HepG2 (cell line): Measurements from ENCODE around the gene C16orf89. TPM values are rescaled to one million over a fixed set of nuclear protein-coding genes. Genes with fewer than 3 reads are reported as not detected.

ENCODE experiments used
- EEA1 ChIP-seq: sonication (generic); formaldehyde crosslinking; IDR thresholded peaks from 2 replicates; pipeline ENCODE4 v1.5.1; 2020; ENCODE audit warnings: mild to moderate bottlenecking, missing genetic modification reagents, borderline replicate concordance
- EED ChIP-seq: sonication (generic); formaldehyde crosslinking; IDR thresholded peaks from 2 replicates; pipeline ENCODE4 v1.5.0; 2020; ENCODE audit warnings: mild to moderate bottlenecking, missing genetic modification reagents
- FIP1L1 ChIP-seq: fragments of 200-400 bp; formaldehyde crosslinking; IDR thresholded peaks from 2 replicates; pipeline ENCODE4 v1.6.1; 2018; ENCODE audit warnings: low read depth, mild to moderate bottlenecking, low read length, moderate library complexity, borderline replicate concordance; ENCODE audit not compliant: insufficient read depth
- HDAC6 ChIP-seq: fragments of 200-600 bp; sonication (generic); IDR thresholded peaks from 2 replicates; pipeline ENCODE4 v1.7.0; 2017; ENCODE audit warnings: mild to moderate bottlenecking, antibody characterized with exemption, low read length, low read depth
- NCOR1 ChIP-seq: fragments of 200-600 bp; sonication (generic); IDR thresholded peaks from 2 replicates; pipeline ENCODE4 v1.7.0; 2017; ENCODE audit warnings: antibody characterized with exemption, low read length, borderline replicate concordance
- NFE2L1 ChIP-seq: sonication (generic); formaldehyde crosslinking; IDR thresholded peaks from 2 replicates; pipeline ENCODE4 v1.4.0; 2020; ENCODE audit warnings: missing genetic modification reagents, mild to moderate bottlenecking, borderline replicate concordance
- PHF21A ChIP-seq: sonication (generic); formaldehyde crosslinking; IDR thresholded peaks from 2 replicates; pipeline ENCODE4 v1.5.0; 2020; ENCODE audit warnings: mild to moderate bottlenecking, missing genetic modification reagents
- SRSF4 ChIP-seq: fragments of 200-400 bp; formaldehyde crosslinking; IDR thresholded peaks from one replicate; pipeline ENCODE4 v1.6.1; 2018; ENCODE audit warnings: mild to moderate bottlenecking, low read depth, low read length, moderate library complexity; ENCODE audit not compliant: poor library complexity, severe bottlenecking
- ZMYM3 ChIP-seq: sonication (generic); formaldehyde crosslinking; IDR thresholded peaks from 2 replicates; pipeline ENCODE4 v1.5.1; 2020; ENCODE audit warnings: mild to moderate bottlenecking, missing genetic modification reagents
- polyA plus RNA-seq, 8 experiments: library from polyadenylated mRNA; depleted of rRNA in 3 of 8; stranded (reverse) in 7 of 8; unstranded in 1 of 8; fragments of >200 nt; fragmentation: Illumina TruSeq in 4 of 8; extraction: Trizol in 4 of 8; gene quantifications; 2 replicates each; pipeline versions ENCODE4 v1.2.1 to v1.2.3, GENCODE V29; 2011 to 2016; ENCODE audit warnings: low read depth in 4 of 8, missing spikeins in 1 of 8, mixed read lengths in 1 of 8; ENCODE audit not compliant: insufficient read depth in 1 of 8
- total RNA-seq, 5 experiments: library from RNA; depleted of rRNA; stranded (reverse); fragments of >200 nt; fragmentation: Illumina TruSeq; extraction: Trizol; gene quantifications; 2 replicates each; pipeline ENCODE4 v1.2.3, GENCODE V29; 2016; ENCODE audit warnings: low read depth in 1 of 5
- TF ChIP-seq, protein P1 (sequence below): IDR thresholded peaks from 2 replicates; pipeline ENCODE4 v1.6.1; 2018; ENCODE audit warnings: missing genetic modification reagents
- TF ChIP-seq, protein P2 (sequence below): sonication (generic); formaldehyde crosslinking; IDR thresholded peaks from 2 replicates; pipeline ENCODE4 v1.4.0; 2020; ENCODE audit warnings: missing genetic modification reagents
- TF ChIP-seq, protein P3 (sequence below): sonication (generic); formaldehyde crosslinking; IDR thresholded peaks from 2 replicates; pipeline ENCODE4 v1.4.0; 2020; ENCODE audit warnings: mild to moderate bottlenecking, low read depth, missing genetic modification reagents
- TF ChIP-seq, protein P4 (sequence below): sonication (generic); formaldehyde crosslinking; IDR thresholded peaks from 2 replicates; pipeline ENCODE4 v1.5.0; 2020; ENCODE audit warnings: mild to moderate bottlenecking, missing genetic modification reagents, borderline replicate concordance
- TF ChIP-seq, protein P5 (sequence below): sonication (generic); formaldehyde crosslinking; IDR thresholded peaks from 2 replicates; pipeline ENCODE4 v1.4.0; 2020; ENCODE audit warnings: missing genetic modification reagents

C16orf89 gene
- total and polyA plus RNA-seq, 2 of the 13 experiments (the other 11 are each of a cell fraction or from before 2014, with no cell fraction given) = 1.9 to 3.4 TPM

DNA sequence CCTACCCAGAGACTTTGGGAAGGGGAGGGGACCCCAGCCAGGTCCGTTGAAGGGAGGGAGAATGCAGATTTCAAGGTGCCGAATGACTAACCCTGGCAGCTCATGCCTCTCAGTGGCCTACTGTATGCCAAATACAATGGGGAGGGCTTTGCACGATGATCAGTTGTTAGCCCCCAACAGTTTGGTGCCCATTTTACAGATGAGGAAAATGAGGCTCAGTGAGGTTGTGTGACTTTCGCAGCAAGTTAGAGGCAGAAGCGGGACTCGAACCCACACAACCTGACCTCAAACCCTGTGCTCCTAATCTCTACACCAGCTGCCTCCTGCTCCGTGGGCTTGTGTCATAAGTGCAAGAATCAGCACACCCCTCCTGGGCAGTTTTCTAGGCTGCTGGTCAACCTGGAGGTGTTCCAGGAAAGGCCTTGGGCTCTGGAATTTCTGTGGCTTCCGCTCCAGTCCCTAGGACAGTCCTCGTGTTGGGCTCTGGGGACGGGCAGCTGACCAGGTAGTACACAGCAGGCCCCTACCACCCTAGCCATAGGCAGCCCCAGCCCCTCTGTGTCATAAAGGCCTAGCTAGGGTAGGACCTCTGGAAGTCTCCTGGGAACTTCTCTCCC lies 20.1 kb downstream of the C16orf89 start (continued):
- TF ChIP-seq, protein P1, sequence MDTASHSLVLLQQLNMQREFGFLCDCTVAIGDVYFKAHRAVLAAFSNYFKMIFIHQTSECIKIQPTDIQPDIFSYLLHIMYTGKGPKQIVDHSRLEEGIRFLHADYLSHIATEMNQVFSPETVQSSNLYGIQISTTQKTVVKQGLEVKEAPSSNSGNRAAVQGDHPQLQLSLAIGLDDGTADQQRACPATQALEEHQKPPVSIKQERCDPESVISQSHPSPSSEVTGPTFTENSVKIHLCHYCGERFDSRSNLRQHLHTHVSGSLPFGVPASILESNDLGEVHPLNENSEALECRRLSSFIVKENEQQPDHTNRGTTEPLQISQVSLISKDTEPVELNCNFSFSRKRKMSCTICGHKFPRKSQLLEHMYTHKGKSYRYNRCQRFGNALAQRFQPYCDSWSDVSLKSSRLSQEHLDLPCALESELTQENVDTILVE (CRISPR knock-in tag) = no peak
- TF ChIP-seq SRSF4 (no peak), EEA1 (no peak), ZMYM3 (CRISPR knock-in tag) (peak; percentile 82; the same call in 1 of the 2 replicates), FIP1L1 (no peak), PHF21A (CRISPR knock-in tag) (no peak), NFE2L1 (no peak), NCOR1 (no peak), HDAC6 (no peak), EED (CRISPR knock-in tag) (0 out of 2 replicates have a peak, but pooled peaks have one; percentile 54)
- TF ChIP-seq, protein P2, sequence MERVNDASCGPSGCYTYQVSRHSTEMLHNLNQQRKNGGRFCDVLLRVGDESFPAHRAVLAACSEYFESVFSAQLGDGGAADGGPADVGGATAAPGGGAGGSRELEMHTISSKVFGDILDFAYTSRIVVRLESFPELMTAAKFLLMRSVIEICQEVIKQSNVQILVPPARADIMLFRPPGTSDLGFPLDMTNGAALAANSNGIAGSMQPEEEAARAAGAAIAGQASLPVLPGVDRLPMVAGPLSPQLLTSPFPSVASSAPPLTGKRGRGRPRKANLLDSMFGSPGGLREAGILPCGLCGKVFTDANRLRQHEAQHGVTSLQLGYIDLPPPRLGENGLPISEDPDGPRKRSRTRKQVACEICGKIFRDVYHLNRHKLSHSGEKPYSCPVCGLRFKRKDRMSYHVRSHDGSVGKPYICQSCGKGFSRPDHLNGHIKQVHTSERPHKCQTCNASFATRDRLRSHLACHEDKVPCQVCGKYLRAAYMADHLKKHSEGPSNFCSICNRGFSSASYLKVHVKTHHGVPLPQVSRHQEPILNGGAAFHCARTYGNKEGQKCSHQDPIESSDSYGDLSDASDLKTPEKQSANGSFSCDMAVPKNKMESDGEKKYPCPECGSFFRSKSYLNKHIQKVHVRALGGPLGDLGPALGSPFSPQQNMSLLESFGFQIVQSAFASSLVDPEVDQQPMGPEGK = no peak
- TF ChIP-seq, protein P3, sequence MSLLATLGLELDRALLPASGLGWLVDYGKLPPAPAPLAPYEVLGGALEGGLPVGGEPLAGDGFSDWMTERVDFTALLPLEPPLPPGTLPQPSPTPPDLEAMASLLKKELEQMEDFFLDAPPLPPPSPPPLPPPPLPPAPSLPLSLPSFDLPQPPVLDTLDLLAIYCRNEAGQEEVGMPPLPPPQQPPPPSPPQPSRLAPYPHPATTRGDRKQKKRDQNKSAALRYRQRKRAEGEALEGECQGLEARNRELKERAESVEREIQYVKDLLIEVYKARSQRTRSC (CRISPR knock-in tag) = no peak
- TF ChIP-seq, protein P4, sequence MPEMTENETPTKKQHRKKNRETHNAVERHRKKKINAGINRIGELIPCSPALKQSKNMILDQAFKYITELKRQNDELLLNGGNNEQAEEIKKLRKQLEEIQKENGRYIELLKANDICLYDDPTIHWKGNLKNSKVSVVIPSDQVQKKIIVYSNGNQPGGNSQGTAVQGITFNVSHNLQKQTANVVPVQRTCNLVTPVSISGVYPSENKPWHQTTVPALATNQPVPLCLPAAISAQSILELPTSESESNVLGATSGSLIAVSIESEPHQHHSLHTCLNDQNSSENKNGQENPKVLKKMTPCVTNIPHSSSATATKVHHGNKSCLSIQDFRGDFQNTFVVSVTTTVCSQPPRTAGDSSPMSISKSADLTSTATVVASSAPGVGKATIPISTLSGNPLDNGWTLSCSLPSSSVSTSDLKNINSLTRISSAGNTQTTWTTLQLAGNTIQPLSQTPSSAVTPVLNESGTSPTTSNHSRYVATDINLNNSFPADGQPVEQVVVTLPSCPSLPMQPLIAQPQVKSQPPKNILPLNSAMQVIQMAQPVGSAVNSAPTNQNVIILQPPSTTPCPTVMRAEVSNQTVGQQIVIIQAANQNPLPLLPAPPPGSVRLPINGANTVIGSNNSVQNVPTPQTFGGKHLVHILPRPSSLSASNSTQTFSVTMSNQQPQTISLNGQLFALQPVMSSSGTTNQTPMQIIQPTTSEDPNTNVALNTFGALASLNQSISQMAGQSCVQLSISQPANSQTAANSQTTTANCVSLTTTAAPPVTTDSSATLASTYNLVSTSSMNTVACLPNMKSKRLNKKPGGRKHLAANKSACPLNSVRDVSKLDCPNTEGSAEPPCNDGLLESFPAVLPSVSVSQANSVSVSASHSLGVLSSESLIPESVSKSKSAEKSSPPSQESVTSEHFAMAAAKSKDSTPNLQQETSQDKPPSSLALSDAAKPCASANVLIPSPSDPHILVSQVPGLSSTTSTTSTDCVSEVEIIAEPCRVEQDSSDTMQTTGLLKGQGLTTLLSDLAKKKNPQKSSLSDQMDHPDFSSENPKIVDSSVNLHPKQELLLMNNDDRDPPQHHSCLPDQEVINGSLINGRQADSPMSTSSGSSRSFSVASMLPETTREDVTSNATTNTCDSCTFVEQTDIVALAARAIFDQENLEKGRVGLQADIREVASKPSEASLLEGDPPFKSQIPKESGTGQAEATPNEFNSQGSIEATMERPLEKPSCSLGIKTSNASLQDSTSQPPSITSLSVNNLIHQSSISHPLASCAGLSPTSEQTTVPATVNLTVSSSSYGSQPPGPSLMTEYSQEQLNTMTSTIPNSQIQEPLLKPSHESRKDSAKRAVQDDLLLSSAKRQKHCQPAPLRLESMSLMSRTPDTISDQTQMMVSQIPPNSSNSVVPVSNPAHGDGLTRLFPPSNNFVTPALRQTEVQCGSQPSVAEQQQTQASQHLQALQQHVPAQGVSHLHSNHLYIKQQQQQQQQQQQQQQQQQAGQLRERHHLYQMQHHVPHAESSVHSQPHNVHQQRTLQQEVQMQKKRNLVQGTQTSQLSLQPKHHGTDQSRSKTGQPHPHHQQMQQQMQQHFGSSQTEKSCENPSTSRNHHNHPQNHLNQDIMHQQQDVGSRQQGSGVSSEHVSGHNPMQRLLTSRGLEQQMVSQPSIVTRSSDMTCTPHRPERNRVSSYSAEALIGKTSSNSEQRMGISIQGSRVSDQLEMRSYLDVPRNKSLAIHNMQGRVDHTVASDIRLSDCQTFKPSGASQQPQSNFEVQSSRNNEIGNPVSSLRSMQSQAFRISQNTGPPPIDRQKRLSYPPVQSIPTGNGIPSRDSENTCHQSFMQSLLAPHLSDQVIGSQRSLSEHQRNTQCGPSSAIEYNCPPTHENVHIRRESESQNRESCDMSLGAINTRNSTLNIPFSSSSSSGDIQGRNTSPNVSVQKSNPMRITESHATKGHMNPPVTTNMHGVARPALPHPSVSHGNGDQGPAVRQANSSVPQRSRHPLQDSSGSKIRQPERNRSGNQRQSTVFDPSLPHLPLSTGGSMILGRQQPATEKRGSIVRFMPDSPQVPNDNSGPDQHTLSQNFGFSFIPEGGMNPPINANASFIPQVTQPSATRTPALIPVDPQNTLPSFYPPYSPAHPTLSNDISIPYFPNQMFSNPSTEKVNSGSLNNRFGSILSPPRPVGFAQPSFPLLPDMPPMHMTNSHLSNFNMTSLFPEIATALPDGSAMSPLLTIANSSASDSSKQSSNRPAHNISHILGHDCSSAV (CRISPR knock-in tag) = no peak
- TF ChIP-seq, protein P5, sequence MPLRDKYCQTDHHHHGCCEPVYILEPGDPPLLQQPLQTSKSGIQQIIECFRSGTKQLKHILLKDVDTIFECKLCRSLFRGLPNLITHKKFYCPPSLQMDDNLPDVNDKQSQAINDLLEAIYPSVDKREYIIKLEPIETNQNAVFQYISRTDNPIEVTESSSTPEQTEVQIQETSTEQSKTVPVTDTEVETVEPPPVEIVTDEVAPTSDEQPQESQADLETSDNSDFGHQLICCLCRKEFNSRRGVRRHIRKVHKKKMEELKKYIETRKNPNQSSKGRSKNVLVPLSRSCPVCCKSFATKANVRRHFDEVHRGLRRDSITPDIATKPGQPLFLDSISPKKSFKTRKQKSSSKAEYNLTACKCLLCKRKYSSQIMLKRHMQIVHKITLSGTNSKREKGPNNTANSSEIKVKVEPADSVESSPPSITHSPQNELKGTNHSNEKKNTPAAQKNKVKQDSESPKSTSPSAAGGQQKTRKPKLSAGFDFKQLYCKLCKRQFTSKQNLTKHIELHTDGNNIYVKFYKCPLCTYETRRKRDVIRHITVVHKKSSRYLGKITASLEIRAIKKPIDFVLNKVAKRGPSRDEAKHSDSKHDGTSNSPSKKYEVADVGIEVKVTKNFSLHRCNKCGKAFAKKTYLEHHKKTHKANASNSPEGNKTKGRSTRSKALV (CRISPR knock-in tag) = no peak
